ENCODE measurements around the gene SERPINB8.
"Not testable (repeated sequence)": the region's sequence is repeated elsewhere in the genome, so short reads cannot be mapped to it uniquely, and the experiment has no call there.

SERPINB8 gene, protein sequence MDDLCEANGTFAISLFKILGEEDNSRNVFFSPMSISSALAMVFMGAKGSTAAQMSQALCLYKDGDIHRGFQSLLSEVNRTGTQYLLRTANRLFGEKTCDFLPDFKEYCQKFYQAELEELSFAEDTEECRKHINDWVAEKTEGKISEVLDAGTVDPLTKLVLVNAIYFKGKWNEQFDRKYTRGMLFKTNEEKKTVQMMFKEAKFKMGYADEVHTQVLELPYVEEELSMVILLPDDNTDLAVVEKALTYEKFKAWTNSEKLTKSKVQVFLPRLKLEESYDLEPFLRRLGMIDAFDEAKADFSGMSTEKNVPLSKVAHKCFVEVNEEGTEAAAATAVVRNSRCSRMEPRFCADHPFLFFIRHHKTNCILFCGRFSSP

DNA sequence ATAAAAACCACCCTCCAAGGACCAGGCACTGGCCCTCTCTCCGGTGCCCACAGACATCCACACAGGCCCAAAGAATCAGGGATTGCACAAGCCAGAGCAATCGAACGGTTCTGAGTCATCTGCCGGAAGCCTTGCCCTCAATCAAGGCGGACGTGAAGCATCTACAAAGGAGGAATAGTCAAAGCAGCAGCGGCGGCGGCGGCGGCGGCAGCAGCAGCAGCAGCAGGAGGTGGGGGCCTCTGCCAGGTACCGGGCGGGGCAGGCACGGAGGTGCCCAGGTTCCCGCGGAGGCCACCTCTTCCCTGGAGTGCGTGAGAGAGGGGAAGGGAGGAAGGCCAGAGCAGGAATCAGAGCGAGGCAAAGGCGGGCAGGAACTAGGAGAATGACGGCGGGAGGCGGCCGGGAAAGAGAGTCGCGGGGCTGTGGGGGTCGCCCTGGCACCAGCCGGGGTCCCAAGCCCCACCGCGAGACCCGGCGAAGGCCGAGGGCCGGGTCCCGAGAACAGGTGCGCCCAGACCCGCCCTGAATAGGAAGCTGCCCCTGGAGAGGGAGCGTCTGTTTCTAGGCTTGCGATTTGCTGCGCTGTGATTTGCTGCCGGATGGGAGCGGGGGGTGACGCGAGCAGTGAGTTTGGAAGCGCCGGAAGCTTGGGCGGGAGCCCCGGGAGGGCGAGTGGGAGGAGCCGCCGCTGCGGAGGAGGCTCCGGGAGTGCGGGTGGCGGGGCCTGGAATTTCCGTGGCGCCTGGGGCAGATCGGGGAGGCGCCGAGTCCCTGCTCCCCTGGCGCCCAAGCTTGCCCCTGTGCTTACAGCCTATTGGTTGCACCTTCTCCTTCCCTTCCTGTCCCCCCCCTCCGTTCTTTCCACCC, at the start of gene SERPINB8:
TSS of gene SERPINB8 (plus strand) at position 140 of the 867 bp plus-strand sequence. CDS start 8,228 bp downstream, outside the sequence.
- DNase-seq (ENCODE audit: low read depth in 4 of 4, low spot score in 1 of 4), result peak; percentile 41 to 79 (median 61)

DNA sequence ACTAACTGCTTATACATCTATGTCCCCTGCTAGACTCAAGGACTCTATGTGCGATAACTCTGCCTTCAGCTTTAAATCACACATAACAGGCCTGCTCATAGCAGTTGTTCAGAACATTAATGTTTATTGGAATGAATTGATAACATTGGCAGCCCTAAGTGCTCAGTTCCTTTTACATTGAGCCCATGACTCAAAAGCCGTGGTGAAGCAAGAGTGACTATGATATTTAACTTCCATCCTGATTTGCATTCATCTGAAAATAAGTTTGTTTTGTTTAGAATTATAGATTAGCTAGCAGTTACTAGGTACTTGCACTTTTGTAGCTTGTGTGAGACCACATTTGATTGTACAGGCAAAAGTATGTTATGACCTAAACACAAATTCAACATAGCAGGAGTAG, 47.8 kb upstream of the SERPINB8 start:
- no peak for DNase-seq (ENCODE audit: low read depth in 4 of 4, low spot score in 1 of 4)

DNA sequence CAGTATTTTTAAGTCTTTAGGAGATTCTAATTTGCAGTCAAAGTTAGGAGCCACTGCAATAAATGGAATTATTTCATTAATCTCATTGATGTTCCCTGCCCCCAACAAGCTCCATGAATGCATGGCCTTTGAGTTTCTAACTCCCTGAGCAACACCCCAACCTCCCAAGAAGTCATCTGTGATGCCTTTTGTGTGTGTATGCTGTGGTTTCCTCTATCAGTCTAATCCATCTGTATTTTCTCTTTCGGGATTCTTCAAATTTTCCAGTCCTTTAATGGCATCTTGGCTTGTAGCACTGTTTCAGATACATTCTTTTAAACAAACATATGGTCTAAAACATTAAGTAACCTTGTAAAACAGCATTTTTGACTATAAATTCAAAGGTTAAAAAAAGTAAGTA, 45.3 kb upstream of the SERPINB8 start:
- DNase-seq (ENCODE audit: low read depth in 4 of 4, low spot score in 1 of 4), result no peak

DNA sequence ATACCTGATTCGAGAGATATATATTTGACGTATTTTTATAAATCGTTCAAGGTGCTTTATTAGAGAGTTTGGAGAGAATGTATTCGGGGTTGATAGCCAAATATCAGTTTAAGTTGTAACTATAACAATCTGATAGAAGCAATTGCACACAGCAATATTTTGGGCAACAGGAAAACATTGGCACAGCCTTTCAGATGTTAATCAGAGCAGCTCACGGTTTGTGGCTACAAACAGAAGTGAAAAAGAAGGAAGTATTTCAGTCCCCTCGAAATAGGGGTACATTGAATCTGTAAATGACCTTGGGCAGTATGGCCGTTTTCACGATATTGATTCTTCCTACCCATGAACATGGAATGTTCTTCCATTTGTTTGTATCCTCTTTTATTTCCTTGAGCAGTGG, 41.5 kb upstream of the SERPINB8 start:
- no peak for DNase-seq (ENCODE audit: low read depth in 4 of 4, low spot score in 1 of 4)

DNA sequence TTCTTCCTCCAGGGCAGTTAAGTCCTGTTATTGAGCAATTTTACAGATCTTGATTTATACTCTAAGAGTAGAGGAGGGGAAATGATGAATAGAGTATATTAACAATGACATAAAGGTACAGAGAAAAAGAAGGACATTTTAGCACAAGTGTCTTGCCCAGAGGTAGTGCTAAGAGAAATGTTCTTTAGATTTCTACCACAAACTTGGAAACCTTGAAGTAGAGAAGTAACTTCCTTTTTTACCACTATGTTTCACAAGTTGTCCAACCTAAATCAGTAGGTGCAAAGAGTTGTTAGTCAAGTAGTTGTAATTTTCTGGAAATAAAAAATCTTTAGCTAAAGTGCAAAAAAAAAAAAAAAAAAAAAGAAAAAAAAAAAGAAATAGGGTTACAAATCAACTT, 40.5 kb upstream of the SERPINB8 start:
- DNase-seq (ENCODE audit: low read depth in 4 of 4, low spot score in 1 of 4), result not testable (repeated sequence)

DNA sequence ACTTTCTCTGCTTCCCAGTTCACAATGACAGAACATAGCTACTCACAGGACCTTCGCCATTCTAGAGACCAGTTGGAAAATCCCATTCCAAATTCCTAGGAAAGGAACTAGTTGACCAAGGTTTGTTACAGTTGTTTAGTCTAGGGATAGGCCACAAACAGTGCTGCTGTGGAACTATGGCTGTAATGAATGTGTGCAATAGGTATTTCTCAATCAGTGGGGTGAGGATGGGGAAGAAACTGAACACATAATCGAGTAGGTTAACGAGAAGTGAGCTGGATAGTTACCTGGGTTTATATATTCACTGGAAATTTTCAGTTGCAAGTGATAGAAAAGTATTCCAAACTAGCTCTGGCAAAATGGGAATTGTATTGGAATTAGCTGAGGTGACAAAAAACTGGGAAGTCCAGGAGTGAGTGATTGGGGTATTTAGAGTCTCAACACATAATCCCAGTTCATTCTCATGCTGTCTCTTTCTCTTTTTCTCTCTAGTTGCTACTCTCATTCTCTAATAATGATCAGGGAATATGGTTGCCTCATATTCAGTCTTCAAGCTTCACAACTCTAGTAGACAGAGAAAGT, 39.0 kb upstream of the SERPINB8 start:
- no peak for DNase-seq (ENCODE audit: low read depth in 4 of 4, low spot score in 1 of 4)

DNA sequence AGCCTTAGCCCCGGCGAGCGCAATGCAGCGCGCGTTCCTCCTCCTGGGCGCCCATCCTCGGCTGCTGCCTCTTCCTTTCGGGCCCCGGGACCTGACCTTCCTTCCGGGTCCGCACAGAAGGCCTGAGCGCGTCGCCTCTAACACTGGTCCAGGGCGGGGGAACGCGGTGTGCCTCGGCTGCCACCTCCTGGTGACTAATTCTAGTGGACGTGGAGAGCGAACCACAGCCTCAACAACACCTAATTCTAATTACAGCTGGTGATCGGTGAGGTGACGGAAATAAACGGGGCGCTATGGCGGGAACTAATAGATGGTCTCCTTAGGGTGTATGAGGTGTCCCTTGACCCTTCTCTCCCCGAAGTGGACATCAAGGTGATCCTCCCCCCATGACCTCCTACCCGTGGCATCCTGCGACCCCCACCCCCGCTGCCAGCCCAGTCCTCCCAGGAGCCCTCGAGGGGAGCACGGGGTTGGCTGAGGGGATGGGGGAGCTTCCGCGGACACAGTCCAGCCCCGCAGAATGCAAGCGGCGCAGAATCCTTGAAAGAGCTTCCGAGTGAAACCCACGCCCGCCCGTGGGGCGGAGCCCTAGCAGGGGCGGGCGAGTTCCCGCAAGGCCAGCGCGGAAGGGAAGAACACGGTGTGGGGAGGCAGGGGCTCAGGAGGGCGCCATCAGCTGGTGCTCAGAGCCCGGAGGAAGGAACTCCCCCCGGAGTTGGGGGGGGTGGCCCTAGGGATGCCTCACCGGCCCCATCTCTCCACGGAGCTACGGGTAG, 33.5 kb upstream of the SERPINB8 start:
- DNase-seq (ENCODE audit: low read depth in 4 of 4, low spot score in 1 of 4), result peak; percentile 23 to 52 (median 34)

DNA sequence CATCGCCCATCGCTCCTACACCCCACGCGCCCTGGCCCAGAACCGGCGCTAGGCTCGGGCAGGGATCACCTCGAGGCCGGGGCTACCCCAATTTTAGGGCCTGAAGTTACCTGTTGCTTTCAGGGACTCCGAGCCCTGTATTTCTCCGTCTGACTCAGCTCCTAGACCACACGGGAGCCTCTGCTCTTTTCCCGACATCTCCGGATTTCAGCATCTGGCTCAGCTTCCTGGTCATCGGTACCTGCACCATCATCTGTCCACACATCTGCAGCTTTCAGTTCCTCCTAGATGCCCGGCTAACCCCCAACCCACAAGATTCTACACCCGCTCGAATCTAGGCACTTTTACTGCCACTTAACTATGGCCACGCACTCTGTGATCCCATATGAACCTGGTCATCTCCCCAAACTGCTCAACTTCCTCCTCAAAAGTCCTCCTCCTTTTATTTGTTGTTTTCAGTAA, 32.9 kb upstream of the SERPINB8 start:
- DNase-seq (ENCODE audit: low read depth in 4 of 4, low spot score in 1 of 4), result no peak

DNA sequence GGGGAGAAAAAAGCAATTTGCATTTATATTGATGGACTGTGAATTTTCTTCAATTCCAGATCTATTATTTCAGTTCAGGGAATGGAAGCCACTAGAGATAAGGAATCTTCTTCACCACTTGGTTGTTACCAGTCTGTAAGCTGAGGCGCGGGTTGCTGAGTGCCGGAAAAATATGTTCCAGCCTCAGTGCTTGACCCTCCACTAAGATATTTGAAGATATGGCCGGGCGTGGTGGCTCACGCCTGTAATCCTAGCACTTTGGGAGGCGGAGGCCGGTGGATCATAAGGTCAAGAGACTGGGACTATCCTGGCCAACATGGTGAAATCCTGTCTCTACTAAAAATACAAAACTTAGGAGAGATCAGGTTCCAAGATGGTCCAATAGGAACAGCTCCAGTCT, 29.9 kb upstream of the SERPINB8 start:
- DNase-seq (ENCODE audit: low read depth in 4 of 4, low spot score in 1 of 4), result no peak

DNA sequence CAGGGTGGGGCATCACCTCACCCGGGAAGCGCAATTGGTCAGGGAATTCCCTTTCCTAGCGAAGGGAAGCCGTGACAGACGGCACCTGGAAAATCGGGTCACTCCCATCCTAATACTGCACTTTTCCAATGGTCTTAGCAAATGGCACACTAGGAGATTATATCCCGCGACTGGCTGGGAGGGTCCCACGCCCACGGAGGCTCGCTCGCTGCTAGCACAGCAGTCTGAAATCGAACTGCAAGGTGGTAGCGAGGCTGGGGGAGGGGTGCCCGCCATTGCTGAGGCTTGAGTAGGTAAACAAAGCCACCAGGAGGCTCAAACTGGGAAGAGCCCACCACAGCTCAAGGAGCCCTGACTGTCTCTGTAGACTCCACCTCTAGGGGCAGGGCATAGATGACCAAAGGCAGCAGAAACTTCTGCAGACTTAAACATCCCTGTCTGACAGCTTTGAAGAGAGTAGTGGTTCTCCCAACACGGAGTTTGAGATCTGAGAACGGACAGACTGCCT, 29.3 kb upstream of the SERPINB8 start:
- not testable (repeated sequence) for DNase-seq (ENCODE audit: low read depth in 4 of 4, low spot score in 1 of 4)

DNA sequence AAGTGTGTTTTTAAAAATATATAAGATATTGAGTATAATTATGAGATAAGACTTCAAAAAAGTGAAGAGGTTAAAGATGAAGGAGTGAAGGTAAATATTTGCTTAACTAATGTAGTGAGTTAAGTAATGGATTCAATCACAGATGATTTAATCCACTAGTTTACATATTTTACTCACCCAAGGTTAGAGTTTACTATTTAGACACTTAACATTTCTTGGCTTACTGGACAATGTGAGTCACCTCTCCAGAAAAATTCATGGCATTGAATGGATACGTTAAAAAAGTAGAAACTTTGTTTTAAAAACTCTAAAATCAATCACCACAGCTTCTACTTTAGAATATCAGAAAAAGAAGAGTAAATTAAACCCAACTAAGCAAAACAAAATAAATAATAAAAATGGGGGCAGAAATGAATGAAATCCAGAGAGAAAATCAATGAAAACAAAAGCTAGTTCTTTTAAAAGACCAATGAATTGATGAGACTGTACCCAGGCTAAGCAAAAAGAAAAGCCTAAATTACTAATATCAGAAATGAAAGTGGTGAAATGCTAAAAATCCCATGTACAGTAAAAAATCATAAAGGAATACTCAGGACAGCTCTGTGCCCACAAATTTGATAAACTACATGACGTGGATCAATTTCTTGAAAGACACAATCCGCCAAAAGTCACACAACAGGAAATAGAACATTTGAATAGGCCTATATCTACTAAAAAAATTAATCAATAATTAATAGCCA, 22.7 kb upstream of the SERPINB8 start:
- DNase-seq (ENCODE audit: low read depth in 4 of 4, low spot score in 1 of 4), result no peak

DNA sequence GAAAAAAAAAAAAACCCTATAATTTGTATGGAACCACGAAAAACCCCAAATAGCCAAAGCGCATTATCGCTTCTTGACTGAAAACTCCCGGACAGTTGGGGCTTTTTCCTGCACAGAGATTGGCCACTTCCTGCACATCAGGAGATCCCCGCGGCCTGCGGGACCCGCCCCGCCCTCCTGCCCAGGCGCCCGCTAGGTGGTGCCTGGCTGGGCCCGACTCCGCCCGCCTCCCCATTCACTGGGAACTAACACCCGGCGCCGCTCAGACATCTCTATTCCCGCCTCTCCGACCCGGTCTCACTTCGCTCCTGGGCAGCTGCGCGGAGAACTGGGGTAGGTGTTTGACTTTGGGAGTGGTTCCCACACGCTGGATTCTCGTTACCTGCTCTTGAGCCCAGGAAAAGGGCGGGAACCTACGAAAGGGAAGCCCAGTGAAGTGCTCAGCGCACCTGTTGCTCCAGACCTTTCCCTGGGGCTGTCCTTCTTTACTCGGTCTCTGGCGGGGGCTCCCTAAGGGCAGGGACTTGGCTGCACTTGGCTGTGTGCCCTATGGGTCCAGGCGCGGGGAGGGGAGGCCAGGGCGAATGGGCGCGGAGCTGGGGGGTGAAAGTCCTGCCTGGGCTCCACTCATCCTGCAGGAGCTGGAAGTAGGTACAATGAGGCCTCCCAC, 20.7 kb upstream of the SERPINB8 start, which contains the start of gene HMSD:
TSS of gene HMSD (plus strand) at position 234 of the 670 bp plus-strand sequence. CDS start 4,155 bp downstream, outside the sequence.
- DNase-seq (ENCODE audit: low read depth in 4 of 4, low spot score in 1 of 4), result peak in 2 of 4 experiments; percentile 40 to 65

DNA sequence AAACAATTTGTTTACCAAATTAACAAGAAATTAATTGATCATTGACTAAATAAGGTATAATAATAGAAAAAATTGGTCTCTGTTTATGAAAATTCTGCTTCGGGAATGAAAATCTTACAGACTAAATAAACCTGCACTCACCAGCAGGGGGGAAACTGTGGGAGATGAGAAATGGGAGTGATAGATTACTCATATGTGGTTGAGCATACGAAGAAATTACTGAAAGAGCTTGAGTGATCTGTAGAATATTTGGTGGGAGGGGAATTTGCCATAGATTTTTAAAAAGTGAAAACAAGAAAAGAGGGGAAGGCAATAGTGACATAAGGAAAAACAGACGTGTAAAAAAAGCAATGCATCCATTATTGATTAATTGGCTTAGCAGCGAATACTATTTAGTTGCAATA, 18.6 kb upstream of the SERPINB8 start:
- no peak for DNase-seq (ENCODE audit: low read depth in 4 of 4, low spot score in 1 of 4)

DNA sequence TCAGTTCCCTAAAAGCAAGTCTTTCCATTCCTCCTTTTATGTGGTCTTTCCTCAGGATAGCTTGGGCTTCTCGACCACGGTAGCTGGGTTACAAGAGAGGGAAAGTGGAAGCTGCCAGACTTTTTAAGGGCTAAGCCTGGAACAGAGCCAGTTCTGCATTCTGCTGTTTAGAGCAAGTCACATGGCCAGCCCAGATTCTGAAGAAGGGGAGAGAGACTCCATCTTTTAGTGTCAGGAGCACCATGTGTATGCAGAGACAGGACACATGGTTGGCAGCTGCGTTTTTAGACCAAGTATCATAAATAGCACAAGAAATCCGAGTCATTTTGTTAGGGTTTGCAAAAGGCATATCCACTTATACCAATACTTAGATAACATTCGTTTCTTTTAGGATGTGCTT, 16.1 kb upstream of the SERPINB8 start:
- no peak for DNase-seq (ENCODE audit: low read depth in 4 of 4, low spot score in 1 of 4)

DNA sequence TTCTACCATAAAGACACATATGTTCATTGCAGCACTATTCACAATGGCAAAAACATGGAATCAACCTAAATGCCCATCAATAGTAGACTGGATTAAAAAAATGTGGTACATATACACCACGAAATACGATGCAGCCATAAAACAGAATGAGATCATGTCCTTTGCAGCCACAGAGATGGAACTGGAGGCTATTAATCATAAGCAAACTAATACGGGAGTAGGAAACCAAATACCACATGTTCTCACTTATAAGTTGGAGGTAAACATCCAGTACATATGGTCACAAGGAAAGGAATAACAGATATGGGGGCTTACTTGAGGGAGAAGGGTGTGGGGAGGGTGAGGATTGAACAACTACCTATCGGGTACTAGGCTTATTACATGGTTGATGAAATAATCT, 13.1 kb upstream of the SERPINB8 start:
- DNase-seq (ENCODE audit: low read depth in 4 of 4, low spot score in 1 of 4), result no peak

DNA sequence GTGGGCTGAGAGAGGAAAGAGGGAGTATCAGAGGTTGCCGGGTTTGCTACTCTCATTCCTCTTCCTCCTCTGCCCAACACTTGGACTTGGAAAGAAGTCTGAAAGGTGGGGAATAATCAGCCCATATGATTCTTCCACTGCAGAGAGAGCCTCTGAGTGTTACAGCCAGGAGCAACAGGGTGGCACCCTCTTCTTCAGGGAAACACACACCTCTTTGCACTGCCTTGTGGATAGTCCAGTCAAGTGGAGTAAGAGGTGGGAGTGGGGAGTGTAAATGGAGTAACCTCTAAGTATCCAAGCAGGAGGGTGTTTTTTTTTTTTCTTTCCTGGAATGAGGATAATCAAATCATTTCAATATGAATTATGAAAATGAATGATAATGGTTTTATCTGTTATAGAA, 9.0 kb upstream of the SERPINB8 start:
- no peak for DNase-seq (ENCODE audit: low read depth in 4 of 4, low spot score in 1 of 4)

DNA sequence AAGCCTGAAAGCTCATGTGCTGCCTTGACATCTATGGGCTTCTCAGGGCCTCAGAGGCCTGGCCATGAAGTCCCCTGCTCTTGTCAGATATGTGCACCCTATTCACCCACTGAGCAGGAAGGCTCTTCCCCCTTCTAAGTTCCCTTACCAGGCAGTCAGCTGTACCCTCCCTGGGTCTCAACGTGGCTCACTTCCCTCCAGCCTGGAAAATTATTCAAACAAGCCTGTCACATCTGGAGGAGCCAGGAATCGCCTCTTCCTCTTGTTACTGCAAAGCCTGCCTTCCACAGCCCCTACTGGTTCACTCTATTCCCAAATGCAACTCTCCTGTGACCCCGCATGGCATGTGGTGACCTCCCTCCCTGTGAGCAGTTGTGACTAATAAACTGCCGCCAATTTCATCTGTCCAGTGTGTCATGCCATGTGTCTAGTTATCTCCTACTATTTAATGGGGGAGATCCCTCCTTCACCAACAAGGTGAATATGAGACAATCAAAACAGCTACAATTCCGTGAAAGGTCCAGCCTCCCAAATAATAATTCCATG, 8.4 kb upstream of the SERPINB8 start:
- no peak for DNase-seq (ENCODE audit: low read depth in 4 of 4, low spot score in 1 of 4)

DNA sequence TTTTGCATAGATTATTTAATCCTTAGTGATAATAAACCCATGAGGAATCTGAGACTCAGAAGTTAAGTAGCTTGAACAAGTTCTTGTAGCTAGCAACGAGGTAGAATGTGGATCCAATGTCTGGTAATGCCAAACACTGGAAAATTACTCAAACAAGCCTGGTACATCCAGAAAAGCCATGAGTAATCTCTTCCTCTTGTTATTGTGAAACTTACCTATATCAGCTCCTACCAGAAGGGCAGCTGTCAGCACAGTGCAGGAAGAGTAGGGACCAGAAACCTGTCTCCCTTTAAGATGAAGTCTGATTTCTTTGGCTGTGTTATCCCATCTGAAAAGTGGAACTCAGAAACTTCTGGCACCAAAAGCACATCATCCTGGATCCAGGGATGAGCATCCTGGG, 7.7 kb upstream of the SERPINB8 start:
- no peak for DNase-seq (ENCODE audit: low read depth in 4 of 4, low spot score in 1 of 4)
